Retinal pigment epithelial cell (primary cell): ENCODE data around the gene PNPO.
"Not testable (repeated sequence)": the region's sequence is repeated elsewhere in the genome, so short reads cannot be mapped to it uniquely, and the experiment has no call there.

Experiments
- DNase-seq: peaks from one replicate; pipeline ENCODE4 v3.0.0-alpha.2; 2010; ENCODE audit warnings: low read depth
- H3K4me3 ChIP-seq: 2 replicates; pipeline ENCODE4 v1.5.1; 2011; ENCODE audit warnings: mild to moderate bottlenecking, low read length, control low read depth, moderate library complexity
- TF ChIP-seq, protein P1 (sequence below): conservative IDR thresholded peaks from 2 replicates; pipeline ENCODE4 v1.5.1; 2011; ENCODE audit warnings: low read depth, low read length, control low read depth, inconsistent platforms

The PNPO gene

DNA sequence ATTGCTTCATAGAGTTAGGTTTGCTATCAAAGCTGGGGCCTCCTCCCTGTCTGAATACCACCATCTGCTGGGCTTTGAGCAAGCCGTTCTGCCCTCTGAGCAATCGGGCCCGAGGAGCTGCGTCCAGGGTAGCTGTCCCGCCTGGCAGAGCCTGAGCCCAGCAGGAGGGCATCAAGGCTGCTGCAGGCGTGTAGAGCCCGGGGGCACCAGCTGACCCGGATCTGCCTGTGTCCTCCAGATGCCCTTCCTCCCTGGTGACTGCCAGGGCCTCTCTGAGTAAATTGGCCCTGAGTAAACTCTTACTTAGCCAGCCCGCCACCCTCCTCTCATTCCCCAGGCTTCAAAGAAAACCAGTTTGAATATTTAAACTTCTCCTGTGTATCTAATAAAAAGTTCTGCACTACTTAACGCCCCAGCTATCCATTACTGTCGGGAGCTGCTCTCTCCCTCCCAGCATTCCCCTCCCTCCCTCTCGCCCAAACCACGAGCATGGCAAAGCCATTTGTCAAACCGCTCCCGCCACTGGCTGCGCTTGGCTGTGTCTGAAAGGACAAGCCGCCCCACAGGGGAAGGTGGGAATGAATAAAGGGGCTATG lies 46.0 kb downstream of the PNPO start:
- H3K4me3 ChIP-seq: no peak overlapping the region
- no peak for DNase-seq
- TF ChIP-seq, protein P1, sequence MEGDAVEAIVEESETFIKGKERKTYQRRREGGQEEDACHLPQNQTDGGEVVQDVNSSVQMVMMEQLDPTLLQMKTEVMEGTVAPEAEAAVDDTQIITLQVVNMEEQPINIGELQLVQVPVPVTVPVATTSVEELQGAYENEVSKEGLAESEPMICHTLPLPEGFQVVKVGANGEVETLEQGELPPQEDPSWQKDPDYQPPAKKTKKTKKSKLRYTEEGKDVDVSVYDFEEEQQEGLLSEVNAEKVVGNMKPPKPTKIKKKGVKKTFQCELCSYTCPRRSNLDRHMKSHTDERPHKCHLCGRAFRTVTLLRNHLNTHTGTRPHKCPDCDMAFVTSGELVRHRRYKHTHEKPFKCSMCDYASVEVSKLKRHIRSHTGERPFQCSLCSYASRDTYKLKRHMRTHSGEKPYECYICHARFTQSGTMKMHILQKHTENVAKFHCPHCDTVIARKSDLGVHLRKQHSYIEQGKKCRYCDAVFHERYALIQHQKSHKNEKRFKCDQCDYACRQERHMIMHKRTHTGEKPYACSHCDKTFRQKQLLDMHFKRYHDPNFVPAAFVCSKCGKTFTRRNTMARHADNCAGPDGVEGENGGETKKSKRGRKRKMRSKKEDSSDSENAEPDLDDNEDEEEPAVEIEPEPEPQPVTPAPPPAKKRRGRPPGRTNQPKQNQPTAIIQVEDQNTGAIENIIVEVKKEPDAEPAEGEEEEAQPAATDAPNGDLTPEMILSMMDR: no peak

DNA sequence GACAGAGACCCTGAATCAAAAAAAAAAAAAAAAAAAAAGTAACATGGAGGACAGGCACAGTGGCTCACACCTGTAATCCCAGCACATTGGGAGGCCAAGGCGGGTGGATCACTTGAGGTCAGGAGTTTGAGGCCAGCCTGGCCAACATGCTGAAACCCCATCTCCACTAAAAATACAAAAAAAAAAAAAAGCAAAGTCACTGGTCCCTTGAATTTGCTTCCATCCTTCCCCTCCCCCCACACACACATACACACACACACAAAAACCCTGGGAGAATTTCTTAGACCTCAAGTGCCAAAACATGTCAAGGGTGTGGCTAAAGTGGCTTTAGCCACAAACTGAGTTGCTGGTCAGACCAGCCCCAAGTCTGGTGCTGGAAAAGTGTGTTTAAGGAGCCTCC lies 47.1 kb downstream of the PNPO start:
- not testable (repeated sequence) for H3K4me3 ChIP-seq, DNase-seq

DNA sequence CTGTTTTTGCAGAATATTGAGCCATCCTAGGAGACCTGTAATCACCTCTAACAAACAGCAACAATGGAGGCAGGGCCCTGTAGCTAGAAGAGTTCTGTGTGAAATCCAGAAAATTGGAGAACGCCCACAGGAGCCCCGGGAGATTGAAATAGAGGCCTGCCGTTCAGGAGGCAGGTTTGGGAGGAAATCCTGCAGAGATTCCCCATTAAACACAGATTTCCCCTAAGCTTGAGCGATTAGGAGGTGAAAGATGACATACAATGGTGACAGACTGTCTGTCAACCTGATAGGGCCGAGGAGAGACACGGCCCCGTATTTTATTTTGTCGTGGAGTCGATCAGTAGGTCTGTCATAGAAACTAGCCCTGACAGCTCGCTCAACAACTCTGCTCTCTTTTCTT lies 47.8 kb downstream of the PNPO start:
- DNase-seq: no peak
- TF ChIP-seq, protein P1: no peak
- no peak overlapping the region for H3K4me3 ChIP-seq

DNA sequence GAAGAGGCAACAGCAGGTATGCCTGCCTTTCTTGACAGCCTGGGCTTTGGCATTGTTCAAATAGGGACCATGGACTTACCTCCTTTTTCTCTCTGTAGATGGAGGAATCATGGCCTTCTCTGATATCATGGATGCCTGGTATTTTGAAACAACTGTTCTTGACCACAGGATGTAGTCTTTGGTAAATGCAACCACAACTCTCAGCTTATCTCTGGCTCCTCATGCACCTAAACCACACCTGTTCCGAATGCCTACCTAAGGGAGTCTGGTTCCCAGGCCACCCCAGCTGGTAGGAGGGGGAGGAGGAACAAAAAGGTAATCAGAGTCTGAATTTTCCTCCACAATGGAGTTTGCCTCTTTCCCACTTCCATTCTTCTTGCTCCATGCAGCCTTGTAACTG lies 48.3 kb downstream of the PNPO start:
- TF ChIP-seq, protein P1: no peak

DNA sequence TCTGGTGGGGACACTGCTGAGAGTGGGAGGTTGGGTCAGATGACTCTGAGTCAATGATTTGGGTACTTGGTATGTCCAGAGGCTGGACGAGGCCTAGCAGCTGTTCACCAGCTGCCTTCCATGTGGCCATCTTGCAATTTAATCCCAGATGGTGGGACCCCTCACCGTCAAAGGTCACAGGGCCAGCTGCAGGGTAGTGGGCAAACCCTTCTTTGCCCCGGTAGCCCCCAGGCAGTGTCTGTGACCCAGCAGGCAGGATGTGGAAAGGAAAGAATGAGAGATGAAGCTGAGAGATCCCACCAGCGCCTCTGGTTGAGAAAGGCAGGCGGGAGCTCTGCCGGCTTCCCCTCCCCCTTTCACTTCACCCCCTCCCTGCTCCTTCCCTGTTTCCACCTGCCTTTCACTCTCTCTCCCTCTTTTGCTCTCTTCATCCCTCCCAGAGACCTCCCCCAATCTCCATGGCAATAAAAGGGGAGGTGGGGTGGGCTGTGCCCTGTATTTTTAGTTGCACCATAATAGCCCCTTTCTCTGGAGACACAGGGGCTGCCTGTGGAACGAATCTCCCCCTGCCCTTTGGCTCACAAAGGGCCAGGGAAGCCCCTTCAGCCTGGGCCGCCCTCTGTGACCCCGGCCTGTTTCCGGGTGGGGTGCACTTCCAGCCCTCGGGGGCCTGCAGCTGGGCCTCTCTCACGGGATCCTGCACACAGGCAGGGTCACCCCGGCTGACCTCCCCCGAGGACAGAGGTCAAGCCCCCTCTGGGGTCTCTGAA lies 49.8 kb downstream of the PNPO start:
- TF ChIP-seq, protein P1: no peak
- no peak for DNase-seq
- no peak overlapping the region for H3K4me3 ChIP-seq

More for the DNA sequence above, 48.3 kb downstream of the PNPO start:
- DNase-seq: no peak
- no peak overlapping the region for H3K4me3 ChIP-seq

DNA sequence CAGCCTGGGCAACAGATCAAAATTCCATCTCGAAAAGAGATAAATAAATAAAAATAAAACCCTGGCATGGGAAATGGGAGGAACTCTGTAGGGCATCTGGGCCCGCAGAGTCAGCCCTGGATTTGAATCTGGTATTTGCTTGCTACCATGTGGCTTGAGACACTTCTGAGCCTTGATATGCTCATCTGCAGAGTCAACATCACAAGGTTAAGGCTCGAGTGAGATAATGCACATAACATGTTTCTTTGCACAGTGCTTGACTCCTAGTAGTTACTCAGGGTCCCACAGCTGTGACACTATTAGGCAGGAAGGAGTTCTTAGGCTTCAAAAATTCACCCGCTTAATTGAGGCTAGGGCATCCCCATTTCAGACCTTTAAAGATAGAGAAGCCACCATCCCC lies 50.8 kb downstream of the PNPO start:
- TF ChIP-seq, protein P1: no peak
- no peak for DNase-seq
- no peak overlapping the region for H3K4me3 ChIP-seq

DNA sequence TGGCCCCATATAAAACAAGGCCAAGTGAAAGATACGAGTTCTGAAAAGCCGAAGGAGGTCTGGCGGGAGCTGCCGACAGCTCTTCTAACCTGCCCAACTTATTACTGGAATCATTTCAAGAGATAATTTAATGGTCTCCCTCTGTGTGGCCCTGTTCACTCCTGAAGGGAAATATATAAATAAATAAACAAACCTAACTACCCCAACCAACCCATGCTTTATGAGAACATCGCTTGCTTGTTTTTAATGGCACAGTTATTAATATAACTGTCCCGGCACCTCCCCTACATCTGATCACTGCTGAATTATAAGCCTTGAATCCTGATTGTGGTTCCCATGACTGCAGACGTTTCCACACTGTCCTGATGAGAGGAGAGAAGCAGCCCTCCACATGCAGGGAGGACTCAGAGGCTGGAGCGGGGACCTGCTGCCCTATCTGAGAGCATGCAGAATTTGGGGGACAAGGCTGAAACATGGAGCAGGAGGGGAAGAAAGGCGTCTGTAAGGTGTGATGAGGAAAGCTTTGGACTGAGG lies 51.7 kb downstream of the PNPO start:
- no peak overlapping the region for H3K4me3 ChIP-seq
- no peak for DNase-seq
- TF ChIP-seq, protein P1: no peak
